GM13977 (cell line): ENCODE data around the gene LMNTD1.
"Not testable (repeated sequence)": the region's sequence is repeated elsewhere in the genome, so short reads cannot be mapped to it uniquely, and the experiment has no call there.

Experiments
- DNase-seq: peaks from one replicate; pipeline ENCODE4 v3.0.0; 2012; ENCODE audit warnings: low spot score
- in situ Hi-C: fragments of 300-500 bp; cut with MboI; formaldehyde crosslinking; loops from one replicate; pipeline ENCODE4 v1.12.0; 2022; ENCODE audit warnings: low sequenced_read_pairs, low pct_unique_long_range_greater_than_20kb, mixed read lengths, inconsistent platforms; ENCODE audit not compliant: unreplicated experiment
- TF ChIP-seq, protein P1 (sequence below): IDR thresholded peaks from 2 replicates; pipeline ENCODE4 v1.5.1; 2012; ENCODE audit warnings: mild to moderate bottlenecking, control low read depth; ENCODE audit not compliant: insufficient read depth; ENCODE audit errors: extremely low read depth, missing control alignments

Gene LMNTD1, protein sequence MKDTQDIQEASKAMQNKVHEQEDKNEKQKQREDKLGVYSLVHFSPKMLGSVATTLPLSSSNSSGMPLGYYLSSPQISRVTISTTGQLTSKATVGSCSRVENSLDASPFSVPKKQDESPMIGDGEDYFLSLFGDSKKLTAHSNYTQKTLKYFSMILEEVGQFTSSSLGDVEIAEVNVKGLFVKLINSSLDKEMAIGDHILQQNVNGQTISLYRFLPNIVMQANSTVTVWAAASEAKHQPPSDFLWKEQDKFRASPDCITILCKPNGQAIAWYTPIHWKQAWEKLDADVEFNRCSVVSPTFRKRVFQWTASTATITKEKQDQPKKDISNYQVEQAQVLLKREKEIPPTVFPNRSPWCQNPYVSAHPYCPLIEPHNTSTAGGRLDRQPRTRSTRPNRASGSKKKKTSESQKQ

DNA sequence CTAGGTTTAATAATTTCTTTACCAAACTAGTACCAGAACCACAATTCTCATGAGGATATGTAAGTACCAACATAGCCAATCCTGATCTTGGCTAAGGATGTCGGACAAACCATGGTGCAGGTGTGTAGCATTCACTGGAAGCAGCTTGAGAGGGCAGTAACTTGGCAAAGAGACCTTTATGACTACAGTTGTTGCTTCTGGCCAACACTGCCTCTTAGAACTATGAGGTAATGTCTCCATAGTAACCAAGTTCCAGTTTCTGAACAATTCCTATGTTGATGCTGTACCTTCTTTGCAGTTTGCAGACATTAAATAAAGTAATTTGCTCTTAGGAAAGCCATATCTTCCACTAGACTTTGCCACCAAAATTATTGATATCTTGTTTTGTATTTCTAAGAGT, at the start of gene LMNTD1:
LMNTD1 (minus strand) TSS at position 186 of the 400 bp plus-strand sequence. CDS start 324 bp downstream, outside the sequence.
- TF ChIP-seq, protein P1, sequence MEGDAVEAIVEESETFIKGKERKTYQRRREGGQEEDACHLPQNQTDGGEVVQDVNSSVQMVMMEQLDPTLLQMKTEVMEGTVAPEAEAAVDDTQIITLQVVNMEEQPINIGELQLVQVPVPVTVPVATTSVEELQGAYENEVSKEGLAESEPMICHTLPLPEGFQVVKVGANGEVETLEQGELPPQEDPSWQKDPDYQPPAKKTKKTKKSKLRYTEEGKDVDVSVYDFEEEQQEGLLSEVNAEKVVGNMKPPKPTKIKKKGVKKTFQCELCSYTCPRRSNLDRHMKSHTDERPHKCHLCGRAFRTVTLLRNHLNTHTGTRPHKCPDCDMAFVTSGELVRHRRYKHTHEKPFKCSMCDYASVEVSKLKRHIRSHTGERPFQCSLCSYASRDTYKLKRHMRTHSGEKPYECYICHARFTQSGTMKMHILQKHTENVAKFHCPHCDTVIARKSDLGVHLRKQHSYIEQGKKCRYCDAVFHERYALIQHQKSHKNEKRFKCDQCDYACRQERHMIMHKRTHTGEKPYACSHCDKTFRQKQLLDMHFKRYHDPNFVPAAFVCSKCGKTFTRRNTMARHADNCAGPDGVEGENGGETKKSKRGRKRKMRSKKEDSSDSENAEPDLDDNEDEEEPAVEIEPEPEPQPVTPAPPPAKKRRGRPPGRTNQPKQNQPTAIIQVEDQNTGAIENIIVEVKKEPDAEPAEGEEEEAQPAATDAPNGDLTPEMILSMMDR, result no peak
- in situ Hi-C loops, result no loop called here
- DNase-seq, result no peak

DNA sequence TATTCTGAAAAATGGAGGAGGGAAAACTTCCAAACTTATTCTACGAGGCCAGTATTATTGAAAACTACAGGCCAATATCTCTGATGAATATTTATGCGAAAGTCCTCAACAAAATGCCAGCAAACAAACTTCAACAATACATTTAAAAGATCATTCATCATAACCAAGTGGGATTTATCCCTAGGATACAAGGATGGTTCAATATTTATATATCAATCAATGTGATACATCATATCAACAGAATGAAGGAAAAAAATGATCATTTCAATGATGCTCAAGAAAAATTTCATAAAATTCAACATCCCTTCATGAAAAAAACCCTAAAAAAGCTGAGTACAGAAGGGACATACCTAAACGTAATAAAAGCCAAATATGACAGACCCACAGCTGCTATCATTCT, 45.9 kb upstream of the LMNTD1 start:
- TF ChIP-seq, protein P1, result no peak
- in situ Hi-C loops, result no loop called here
- DNase-seq, result no peak

DNA sequence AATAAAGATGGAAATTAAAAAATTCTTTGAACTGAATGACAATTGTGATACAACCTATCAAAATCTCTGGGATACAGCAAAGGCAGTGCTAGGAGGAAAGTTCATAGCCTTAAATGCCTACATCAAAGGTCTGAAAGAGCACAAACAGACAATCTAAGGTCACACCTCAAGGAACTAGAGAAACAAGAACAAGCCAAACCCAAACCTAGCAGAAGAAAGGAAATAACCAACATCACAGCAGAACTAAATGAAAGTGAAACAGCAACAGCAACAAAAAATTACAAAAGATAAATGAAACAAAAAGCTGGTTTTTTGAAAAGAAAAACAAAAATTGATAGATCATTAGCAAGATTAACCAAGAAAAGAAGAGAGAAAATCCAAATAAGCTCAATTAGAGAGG, 42.4 kb upstream of the LMNTD1 start:
- in situ Hi-C loops, result not testable (repeated sequence)

DNA sequence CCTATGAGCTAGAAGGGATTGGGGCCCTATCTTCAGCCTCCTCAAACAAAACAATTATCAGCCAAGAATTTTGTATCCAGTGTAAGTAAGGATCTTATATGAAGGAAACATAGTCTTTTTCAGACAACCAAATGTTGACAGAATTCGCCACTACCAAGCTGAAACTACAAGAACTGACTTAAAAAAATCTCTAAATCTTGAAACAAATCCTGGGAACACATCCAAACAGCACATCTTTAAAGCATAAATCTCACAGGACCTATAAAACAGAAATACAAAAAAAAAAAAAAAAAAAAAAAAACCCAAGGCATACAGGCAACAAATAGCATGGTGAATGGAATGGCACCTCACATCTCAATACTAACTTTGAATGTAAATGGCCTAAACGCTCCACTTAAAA, 41.3 kb upstream of the LMNTD1 start:
- TF ChIP-seq, protein P1, result no peak
- no peak for DNase-seq
- in situ Hi-C loops, result no loop called here

More for the DNA sequence above, 42.4 kb upstream of the LMNTD1 start:
- not testable (repeated sequence) for DNase-seq

DNA sequence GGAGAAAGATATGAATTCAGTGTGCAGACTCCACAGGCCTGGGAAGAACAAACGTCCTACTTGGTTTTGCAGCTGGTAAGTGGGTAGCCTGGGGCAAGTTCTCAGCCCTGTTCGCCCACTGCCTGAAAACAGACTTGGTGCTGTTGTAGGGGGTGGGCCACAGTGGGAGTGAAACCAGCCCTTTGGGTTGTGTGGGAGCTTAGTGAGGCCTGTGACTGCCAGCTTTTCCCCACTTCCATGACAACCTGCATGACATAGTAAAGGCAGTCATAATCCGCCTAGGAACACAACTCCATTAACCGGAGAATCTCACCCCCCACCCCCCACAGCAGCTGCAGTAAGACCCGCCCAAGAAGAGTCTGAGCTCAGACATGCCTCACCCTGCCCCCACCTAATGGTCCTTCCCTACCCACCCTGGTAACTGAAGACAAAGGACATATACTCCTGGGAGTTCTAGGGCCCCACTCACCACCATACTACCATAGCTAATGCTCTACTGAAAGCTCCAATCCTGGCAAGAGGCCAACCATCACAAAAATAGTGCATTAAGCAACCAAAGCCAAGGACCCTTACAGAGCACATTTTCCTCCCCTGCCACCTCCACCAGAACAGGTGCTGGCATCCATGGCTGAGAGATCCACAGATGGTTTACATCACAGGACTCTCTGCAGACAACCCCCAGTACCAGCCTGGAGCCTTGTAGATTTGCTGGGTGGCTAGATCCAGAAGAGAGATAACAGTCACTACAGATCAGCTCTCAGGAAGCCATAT, 39.8 kb upstream of the LMNTD1 start:
- TF ChIP-seq, protein P1, result no peak
- in situ Hi-C loops, result no loop called here
- no peak for DNase-seq

DNA sequence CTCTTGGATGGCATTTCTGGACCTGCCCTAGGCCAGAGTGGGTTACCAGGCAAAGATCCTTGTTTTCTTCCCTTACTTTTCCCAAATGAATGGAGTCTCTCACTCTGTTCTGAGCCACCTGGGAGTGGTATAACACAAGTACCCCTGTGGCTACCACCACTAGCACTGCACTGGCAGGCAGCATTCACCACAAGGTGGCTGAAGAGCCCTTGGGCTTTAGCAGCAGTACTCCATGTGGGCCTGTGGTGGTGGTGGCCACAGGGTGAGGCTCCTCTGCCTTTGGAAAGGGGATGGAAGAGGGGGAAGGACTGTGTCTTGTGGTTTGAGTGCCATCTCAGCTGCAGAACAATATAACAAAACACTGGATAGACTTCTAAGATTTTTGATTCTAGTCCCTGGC, 38.1 kb upstream of the LMNTD1 start:
- in situ Hi-C loops, result no loop called here
- TF ChIP-seq, protein P1, result no peak
- DNase-seq, result no peak

DNA sequence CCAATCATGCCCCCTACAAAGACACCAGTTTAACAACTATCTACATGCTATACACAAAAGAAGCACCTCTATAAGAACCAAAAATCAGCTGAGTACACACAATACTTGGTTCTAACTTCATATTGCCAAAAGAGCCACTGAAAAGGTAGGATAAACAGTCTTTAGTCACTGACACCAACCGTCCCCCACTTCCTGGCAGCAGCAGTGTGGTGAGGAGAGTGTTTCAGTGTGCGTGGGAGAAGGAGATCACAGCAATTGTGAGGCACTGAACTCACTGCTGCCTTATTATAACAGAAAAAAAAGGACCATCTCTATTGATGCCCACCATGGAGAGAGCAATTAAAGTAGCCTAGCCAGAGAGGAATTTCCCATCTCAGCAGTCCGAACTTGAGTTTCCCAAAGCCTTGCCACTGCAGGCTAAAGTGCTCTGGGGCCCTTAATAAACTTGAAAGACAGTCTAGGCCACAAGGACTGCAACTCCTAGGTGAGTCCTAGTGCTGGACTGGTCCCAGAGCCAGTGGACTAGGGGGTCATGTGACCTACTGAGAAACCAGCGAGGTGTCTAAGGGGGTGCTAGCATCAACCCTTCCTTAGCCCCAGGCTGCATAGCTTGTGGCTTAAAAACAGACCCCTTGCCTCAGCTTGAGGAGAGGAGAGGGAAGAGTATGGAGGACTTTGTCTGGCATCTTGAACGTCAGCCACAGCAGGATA, 37.1 kb upstream of the LMNTD1 start:
- in situ Hi-C loops, result no loop called here
- TF ChIP-seq, protein P1, result no peak
- no peak for DNase-seq
